Lower leg skin (tissue), 3 donors: ENCODE data around the gene ADM5.

Experiments
- CTCF ChIP-seq, 3 donors: fragments of 450-650 bp; IDR thresholded peaks; one replicate each; pipeline ENCODE4 v1.5.1; 2016; ENCODE audit warnings: antibody characterized with exemption in 3 of 3, mild to moderate bottlenecking in 3 of 3, moderate library complexity in 2 of 3
- POLR2A ChIP-seq, 2 donors: fragments of 450-650 bp; IDR thresholded peaks; one replicate each; pipeline ENCODE4 v1.6.1; 2016 to 2017; ENCODE audit warnings: antibody characterized with exemption in 2 of 2, mild to moderate bottlenecking in 1 of 2, moderate library complexity in 1 of 2

GRCh38 chr19:49645592-49645991, 43.8 kb upstream of the ADM5 start:
- TF ChIP-seq CTCF (IDR thresholded peaks at IDR 0.05) (no peak), POLR2A (IDR thresholded peaks at IDR 0.05) (no peak)
